ENCODE measurements around the gene DPPA4.
"Not testable (repeated sequence)": the region's sequence is repeated elsewhere in the genome, so short reads cannot be mapped to it uniquely, and the experiment has no call there.

Gene DPPA4, protein sequence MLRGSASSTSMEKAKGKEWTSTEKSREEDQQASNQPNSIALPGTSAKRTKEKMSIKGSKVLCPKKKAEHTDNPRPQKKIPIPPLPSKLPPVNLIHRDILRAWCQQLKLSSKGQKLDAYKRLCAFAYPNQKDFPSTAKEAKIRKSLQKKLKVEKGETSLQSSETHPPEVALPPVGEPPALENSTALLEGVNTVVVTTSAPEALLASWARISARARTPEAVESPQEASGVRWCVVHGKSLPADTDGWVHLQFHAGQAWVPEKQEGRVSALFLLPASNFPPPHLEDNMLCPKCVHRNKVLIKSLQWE
- 0 reads per million in 4 experiments for total RNA-seq

DNA sequence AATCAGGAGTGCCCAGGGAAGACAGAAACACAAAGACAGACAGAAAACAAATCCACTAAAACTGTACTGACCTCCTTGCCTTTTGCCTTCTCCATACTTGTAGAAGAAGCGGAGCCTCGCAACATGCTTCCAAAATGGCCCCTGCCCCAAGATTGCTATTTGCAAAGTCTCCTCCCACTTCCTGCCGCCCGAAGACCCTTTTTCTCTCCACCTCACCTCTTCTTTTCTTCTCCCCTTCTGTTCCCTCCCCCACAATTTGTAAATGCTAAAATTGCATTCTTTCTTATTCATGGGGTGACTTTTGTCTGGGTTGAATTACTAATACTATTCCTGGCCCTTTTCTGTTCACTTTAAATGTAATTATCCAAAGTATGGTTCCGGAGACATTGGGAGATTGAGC is at the start of gene DPPA4:
Gene DPPA4 (minus strand): TSS at position 154 of the 400 bp plus-strand sequence. CDS start 29 bp downstream, at position 125.
- no peak for DNase-seq

DNA sequence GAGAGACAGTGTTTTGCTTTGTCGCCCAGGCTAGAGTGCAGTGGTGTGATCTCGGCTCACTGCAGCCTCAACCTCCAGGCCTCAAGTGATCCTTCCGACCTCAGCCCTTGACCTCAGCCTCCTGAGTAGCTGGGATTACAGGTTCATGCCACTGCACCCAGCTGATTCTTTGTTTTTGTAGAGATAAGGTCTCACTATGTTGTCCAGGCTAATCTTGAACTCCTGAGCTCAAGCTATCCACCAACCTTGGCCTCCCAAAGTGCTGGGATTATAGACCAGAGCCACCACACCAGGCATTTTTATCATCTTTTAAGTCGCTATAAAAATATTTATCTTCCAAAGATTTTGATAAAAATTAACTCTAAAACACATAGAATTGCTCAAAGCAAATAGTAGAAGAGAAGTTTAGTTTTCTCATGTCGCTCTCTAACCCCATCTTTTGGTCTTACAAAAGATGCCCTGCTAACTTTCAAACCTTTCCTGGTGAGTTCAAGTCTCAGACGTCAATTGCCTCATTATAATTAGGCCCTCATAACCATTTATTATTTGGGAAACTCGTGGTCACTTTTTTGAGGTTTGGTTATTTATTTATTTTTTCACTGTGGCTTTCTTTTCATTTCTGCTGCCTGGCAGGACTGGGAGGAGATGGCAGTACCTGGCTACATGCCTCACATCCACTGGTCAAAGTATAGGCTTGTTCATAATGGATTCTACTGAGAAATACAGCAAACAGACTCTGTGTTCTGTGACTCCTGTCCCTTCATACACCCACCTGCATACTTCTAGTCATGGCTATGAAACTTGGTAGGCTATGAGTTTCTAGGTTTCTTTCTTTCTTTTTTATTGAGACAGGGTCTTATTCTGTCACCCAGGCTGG is 48.3 kb upstream of the DPPA4 start:
- DNase-seq: no peak

DNA sequence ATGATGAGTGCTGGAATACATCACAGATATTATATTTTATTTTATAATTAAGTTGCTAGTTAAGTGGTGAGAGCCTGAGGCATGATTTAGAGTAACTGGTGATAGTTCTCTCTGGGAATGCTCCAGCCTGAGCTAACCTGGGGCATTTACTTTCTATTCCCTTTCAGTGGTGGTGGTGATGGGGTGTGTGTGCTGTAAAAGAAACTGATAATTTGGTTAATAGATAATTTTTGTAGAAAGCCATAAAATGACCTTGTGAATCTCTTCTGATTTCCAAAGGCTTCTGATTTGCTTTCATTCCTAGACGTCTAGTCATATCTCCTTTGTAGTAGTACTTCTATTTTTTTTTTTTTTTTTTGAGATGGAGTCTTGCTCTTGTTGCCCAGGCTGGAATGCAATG is 46.8 kb upstream of the DPPA4 start:
- no peak for DNase-seq

DNA sequence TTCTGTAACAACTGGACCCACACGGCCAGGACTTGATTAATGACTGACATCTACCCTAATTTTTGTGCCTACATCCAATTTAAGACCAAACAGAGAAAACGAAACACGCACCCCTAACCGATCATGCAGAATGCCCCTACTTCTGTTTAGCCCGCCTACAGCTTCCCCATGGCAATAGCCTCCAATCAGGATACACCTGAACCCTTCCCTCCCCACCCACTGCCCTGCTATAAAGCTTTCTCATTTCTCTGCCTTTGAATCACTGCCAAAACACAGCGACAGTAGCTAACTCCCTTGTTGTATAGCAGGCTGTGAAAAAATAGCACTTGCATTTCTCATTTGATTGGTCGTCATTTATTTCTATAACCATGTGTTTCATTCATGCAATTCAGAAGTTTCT is 45.2 kb upstream of the DPPA4 start:
- DNase-seq: no peak

DNA sequence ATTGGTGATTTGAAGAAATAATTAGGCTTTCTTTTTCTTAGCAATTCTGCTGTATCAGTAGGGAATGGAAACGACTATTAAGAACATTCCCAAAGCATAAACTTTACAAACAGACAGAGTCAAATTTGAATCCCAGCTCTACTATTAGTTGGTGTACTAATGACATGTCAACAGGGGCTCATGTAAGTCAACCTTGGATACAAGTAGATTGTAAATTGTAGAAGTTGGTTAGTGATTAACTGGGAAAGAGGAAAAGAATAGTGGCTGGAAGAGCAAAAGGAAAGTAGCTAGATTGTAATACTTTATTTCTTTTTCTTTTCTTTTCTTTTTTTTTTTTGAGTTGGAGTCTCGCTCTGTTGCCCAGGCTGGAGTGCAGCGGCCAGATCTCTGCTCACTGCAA is 38.6 kb upstream of the DPPA4 start:
- no peak for DNase-seq

DNA sequence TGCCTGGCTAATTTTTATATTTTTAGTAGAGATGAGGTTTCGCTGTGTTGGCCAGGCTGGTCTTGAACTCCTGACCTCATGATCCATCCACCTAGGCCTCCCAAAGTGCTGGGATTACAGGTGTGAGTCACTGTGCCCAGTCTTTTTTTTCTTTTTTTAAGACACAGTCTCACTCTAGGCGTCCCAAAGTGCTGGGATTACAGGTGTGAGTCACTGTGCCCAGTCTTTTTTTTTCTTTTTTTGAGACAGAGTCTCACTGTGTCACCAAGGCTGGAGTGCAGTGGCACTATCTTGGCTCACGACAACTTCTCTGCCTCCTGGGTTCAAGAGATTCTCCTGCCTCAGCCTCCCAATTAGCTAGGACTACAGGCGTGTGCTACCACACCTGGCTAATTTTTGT is 37.1 kb upstream of the DPPA4 start:
- not testable (repeated sequence) for DNase-seq

DNA sequence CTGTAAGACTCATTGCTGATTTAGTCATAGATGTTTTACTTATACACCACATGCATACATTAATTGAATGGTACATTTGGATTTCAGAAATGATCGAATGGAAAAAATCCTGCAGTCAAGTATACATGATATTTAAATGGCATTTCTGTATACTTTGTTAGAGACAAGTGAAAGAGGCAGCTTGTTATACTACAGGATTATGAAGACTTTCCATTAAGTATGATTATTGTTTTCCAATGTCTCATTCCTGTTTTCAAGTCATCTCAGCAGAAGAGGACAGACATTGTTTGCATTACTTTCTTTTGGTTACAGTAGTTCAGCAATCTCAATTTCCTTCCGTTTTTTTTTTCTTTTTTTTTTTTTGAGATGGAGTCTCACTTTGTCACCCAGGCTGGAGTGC is 36.6 kb upstream of the DPPA4 start:
- no peak for DNase-seq

DNA sequence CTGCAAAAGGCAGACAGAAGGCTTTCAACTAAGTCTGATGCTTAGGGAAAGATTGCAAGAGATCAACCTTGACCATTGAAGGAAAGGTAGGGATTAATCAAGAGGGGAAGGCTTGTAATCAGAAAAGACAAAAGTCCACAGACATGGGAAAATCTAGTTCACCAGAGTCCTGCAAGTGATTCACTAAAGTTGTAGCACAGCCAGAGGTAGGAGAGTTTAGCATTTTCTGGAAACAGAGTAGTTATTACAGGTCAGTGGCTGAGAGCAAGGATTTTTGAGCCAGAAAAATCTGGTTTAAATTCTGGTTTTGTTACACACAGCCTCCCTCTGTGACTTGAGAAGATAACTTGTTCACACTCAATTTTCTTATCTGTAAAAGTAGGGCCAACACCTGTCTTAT is 35.3 kb upstream of the DPPA4 start:
- DNase-seq: no peak

DNA sequence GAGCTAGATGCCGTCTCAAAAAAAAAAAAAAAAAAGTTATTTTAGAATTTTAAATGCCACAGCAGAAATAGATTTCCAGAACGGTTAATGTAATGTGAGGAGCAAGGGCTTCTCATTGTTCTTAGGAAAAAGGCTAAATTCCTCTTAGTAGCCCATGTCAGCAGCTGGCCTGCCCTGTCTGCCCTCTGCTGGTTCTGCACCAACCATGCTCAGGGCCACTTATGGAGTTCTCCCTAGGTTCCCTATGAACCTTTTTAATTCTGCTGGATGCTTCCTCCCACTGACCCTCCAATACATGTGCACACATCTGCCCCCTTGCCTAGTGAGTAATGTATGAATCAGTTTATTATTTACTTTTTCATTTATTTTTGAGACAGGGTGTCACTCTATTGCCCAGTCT is 32.2 kb upstream of the DPPA4 start:
- no peak for DNase-seq

DNA sequence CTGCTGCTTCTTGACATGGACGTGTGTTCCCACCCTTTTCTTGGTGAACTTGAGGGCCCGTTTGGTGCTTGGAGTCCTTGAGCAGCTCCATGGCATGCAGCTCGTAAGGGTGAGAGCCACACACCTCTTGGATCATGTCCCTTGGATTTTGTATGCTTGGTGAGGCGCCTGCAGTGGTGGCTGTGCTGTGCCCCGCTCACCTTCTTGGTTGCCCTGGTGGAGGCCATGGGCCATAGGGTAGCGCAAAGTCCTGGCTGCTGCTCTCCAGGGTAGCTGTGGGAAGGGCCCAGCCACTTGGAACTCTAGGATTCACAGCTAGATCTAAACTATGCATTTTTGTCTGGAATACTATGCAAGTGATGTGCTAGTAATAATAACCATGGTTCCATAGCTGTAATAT is 26.7 kb upstream of the DPPA4 start:
- DNase-seq: no peak

DNA sequence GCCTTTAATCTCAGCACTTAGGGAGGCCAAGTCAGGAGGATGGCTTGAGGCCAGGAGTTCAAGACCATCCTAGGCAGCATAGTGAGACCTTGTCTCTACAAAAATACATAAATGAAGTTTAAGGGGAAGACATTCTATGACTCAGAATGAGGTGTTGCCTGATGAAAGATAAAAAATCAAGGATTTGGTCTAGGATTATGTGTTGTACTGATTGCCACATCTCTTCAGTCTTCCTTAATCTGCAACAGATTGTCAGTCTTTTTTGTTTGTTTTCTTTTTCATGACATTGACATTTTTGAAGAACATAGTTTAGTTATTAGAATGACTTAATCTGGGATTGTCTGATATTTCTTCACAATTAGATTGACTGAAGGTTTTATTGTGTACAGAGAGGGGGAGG is 26.3 kb upstream of the DPPA4 start:
- no peak for DNase-seq

DNA sequence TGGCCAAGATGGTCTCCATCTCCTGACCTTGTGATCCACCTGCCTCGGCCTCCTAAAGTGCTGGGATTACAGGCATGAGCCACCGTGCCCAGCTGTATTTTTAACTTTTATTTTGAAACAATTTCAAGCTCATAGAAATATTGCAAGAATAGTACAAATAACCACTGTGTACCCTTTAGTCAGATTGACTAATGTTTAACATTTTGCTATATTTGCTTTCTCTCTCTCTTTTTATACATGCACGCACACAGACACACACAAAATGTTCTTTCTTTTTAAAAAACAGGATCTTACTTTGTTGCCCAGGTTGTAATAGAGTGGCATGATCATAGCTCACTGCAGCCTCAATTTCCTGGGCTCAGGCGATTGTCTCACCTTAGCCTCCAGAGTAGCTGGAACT is 25.5 kb upstream of the DPPA4 start:
- no peak for DNase-seq

DNA sequence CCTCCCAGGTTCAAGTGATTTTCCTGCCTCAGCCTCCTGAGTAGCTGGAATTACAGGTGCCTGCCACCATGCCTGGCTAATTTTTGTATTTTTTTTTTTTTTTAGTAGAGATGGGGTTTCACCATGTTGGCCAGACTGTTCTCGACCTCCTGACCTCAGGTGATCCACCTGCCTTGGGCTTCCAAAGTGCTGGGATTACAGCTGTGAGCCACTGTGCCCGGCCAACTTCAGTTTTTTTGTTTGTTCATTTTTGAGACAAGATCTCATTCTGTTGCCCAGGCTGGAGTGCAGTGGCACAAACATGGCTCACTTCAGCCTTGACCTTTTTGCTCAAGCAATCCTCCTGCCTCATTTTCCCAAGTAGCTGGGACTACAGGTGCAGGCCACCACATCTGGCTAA is 21.5 kb upstream of the DPPA4 start:
- not testable (repeated sequence) for DNase-seq

DNA sequence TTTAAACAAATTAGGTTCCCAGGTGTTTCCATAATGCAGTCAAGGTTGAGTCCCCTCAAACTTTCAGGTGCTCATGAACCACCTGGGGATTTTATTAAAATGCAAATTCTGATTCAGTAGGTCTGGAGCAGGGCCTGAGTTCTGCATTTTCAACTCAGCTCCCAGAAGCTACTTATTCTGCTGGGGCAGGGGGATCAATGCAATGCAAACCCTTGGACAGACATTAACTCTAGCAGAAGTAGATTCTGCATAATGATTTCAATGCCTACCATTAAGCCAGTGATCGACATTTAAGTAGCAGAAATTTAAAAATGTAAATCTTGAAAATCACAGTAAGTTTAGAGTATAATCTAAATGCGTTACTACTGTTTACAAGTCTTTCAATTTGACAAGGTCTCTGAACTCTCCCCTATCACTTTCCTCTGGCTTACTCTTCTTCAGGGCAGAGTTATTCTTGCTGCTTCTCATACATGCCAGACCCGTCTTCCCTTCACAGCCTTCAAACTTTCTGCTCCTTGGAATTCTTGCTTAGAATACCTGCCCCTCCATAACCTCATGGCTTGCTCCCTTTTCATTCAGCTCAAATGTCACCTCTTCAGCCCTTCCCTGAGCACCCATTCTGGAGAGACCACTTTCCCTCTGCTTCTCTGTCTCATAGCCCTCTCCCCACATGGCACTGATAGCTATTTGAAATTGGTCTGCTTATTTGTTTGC is 19.3 kb upstream of the DPPA4 start:
- no peak for DNase-seq

DNA sequence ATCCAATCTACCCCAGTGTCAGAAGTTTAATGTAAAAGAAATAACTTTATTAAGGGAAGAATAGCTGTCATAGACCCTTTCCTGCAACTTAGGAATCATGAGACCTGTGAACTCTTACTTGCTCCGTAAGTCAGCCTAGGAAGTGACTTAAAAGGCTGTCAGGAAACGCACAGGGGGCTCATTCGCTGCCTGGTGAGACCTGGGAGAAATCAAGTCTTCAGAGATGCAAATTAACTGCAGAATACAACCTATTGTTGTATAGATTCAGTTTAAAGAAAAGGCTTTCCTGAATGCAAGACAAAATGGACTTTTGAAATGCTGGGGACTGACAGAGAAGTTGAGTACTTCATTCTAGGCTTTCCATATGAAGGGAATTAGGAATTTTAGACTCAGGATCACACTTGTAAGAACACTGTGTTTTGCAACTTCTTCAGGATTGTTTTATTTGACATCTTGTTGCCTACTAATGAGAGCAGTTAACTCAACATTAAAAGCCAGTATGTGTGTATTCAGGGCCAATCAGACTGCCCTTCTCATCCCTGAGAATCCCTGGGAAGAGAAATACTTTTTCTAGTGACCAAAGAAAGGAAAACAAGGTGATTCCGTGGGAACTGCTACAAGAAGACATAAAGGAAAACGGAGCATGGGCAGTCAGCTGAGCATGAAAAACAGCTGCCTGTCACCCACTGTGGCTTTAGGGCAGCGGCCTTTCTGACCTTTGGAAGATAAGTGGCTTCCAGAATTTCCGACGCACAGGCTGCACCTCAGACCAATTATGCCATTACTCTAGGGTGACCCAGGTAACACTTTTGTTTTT is 18.5 kb upstream of the DPPA4 start:
- DNase-seq: no peak

DNA sequence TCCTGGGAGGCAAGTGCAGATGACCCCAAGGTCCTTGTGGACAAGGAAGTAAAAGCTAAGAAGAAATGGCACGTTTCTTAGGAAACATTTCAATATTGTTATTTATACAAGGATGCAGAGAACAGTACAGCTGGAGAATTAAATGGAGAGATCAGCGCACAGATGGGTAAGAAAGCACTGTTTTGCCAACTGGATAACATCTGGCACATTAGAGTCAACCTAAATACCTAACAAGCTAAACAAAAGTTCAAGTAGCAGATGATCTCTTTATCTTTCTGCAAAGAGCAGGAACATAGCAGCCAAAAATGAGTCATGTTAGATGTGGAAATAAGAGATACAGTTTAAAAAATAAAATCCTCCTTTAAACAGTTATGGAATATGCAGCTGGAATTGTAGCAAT is 15.7 kb upstream of the DPPA4 start:
- DNase-seq: no peak

DNA sequence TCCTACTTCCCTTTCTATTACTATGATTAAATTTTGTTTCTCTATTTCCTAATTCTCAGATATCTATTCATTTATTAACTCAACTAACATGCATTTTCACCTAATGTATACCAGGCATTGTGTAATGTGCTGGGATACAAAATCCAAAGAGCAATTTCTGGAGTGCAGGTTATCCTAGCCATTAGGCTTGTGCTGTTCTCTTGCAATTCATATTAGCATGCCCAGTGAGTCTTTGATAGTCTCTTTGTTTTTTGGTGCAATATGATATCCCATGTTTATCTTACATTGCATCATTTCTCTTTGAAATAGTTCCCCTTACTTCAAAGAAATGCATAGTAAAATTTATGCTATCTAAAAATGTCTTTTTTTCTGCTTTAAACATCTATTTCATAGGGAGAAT is 13.9 kb upstream of the DPPA4 start:
- no peak for DNase-seq

DNA sequence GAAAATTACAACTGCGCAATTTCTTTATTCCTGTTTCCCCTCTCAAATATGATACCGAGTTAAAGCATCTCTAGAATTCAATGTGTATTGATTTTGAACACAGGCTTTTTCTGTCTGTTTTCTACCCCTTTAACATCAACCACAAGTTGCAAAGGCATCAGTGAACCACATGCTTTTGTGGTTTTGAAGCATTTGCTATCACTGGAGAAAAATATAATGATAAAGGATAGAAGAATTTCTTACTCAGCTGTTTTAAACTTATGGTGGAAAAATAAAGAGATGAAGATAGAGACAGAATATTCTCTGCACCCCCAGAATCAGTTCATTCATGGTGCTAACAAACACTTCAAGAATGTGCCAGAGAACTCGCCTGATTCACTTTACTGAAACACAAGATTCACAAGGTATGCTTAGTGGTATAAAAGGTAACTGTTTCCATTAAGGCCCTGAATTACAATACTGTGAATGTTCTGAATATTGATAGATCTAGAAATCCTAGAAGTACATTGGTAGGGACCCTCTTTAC is 9.5 kb upstream of the DPPA4 start:
- no peak for DNase-seq

DNA sequence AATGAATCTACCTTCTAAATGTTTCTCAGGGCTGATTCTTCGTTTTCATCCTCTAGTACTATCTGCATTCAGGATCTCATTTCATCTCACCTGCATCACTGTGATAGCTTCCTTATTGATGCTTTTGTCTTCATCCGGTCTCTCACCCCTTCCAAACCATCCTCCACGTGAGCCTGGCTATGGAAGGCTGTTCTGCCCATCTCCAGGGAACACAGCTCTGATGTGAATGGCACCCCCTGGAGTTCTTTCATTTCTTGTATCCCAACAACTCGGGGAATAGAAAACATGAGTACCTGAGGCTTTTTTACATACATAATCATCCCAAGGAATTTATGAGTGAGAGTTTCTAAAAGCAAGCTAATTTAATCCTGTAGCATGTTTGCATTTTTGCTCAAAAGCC is 8.8 kb upstream of the DPPA4 start:
- DNase-seq: no peak

DNA sequence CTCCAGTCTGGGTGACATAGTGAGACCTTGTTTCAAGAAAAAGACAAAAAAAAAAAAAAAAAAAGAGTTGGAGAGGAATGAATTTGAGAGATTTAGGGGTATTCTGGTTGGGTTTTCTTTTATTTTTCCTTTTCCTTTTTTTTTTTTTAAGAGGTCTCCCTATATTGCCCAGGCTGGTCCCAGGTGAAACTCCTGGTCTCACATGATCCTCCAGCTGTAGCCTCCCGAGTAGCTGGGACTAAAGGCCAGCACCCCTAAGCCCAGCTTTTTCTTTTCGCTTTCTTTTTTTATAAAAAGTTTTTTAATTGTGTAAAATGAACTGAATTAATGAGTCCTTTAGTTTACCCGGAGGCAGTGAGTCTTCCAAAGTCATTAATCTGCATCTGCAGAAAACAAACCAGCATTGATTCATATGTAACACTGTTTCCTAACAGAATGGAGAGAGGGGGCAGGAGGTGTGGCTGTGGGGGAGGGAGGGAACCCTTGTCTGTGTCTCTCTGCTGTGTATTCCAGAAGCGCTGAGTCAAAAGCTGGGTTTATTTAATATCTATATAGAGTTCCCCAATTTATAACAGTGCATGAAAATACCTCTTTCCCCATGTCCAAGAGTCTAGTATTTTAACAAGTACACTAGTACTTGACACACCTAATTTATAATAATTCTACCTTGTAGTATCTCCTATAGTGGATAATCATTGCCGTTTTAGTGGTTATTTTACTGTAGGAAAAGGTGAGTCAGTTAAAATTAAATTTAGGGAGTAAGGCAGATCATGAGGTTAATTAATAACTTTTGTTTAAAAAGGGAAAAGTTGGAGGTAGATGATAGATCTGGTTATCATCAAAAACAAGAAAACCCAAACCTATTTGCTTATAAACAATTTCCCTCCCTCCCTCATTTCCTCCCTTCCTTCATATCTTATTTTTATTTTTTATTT is 2.6 kb upstream of the DPPA4 start:
- no peak for DNase-seq

DNA sequence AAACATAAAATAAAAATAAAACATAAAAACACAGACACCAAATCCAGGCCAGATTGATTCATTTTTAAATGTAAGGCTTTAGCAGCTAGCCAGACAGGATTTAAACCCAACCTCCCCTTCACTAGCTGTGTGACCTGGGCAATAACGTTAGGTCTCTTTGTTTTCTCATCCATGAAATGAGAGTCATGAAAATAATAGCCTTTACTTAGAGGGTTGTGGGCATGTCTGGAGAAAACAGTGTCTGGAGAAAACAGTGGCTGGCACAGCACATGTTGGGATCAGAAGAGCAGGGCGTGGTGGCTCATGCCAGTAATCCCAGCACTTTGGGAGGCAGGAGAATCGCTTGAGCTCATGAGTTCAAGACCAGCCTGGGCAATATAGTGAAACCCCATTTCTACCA is 1.9 kb upstream of the DPPA4 start:
- DNase-seq: no peak

Data from effector CD8-positive, alpha-beta T cell (primary cell).